ENCODE measurements around the gene ZNF488. TPM values are rescaled to one million over a fixed set of nuclear protein-coding genes. Genes with fewer than 3 reads are reported as not detected.

Gene ZNF488
- total RNA-seq, 1 donor from 2014 or later, result 4.9 TPM

GRCh38 chr10:47334466-47335295 is 49.4 kb downstream of the ZNF488 start:
- H3K9me3 Mint-ChIP-seq, result no peaks in the 10 kb centered on the region
- no peaks in the 10 kb centered on the region for H3K36me3 Mint-ChIP-seq
- peaks cover 12% of the 10 kb centered on the region for H3K27me3 Mint-ChIP-seq
- TF ChIP-seq, protein P1, sequence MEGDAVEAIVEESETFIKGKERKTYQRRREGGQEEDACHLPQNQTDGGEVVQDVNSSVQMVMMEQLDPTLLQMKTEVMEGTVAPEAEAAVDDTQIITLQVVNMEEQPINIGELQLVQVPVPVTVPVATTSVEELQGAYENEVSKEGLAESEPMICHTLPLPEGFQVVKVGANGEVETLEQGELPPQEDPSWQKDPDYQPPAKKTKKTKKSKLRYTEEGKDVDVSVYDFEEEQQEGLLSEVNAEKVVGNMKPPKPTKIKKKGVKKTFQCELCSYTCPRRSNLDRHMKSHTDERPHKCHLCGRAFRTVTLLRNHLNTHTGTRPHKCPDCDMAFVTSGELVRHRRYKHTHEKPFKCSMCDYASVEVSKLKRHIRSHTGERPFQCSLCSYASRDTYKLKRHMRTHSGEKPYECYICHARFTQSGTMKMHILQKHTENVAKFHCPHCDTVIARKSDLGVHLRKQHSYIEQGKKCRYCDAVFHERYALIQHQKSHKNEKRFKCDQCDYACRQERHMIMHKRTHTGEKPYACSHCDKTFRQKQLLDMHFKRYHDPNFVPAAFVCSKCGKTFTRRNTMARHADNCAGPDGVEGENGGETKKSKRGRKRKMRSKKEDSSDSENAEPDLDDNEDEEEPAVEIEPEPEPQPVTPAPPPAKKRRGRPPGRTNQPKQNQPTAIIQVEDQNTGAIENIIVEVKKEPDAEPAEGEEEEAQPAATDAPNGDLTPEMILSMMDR (conservative IDR thresholded peaks at IDR 0.05), result no peak
- H3K4me3 Mint-ChIP-seq, result no peak overlapping the region
- no peak for DNase-seq (ENCODE audit: extremely low spot score, unreplicated experiment)
- H3K4me1 Mint-ChIP-seq (ENCODE audit: unreplicated experiment), result peaks cover 4% of the 10 kb centered on the region
- no peak overlapping the region for H3K27ac Mint-ChIP-seq

- Mint-ChIP-seq H3K27me3 (peaks cover 12% of the 10 kb centered on the region), H3K4me1 (ENCODE audit: unreplicated experiment) (peaks cover 4% of the 10 kb centered on the region), H3K4me3 (no peak overlapping the region), H3K36me3 (no peaks in the 10 kb centered on the region), H3K27ac (no peak overlapping the region), H3K9me3 (no peaks in the 10 kb centered on the region)
- TF ChIP-seq, protein P1 (conservative IDR thresholded peaks at IDR 0.05), result no peak
- DNase-seq (ENCODE audit: extremely low spot score, unreplicated experiment), result no peak
Measured at GRCh38 chr10:47333532-47333931, 50.6 kb downstream of the ZNF488 start.

DNA sequence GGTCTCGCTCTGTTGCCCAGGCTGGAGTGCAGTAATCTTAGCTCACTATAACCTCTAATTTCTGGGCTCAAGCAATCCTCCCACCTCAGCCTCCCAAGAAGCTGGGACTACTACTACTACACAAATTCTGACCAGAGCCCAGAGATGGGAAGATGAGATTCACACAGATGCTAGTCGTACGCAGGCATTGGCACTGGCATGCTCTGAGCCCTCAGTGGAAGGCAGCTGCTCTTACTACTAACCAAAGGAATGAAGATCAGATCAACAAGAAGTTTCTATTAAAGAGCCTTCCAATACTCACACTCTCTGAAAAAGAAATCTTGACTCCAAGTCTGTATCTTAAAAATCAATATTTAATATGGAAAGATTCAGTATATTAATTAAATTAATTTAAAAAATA is 51.1 kb downstream of the ZNF488 start:
- Mint-ChIP-seq H3K27ac (no peak overlapping the region), H3K27me3 (peaks cover 12% of the 10 kb centered on the region), H3K4me1 (ENCODE audit: unreplicated experiment) (peaks cover 4% of the 10 kb centered on the region), H3K9me3 (no peaks in the 10 kb centered on the region), H3K4me3 (no peak overlapping the region), H3K36me3 (no peaks in the 10 kb centered on the region)
- DNase-seq (ENCODE audit: extremely low spot score, unreplicated experiment), result no peak
- TF ChIP-seq, protein P1 (conservative IDR thresholded peaks at IDR 0.05), result no peak

DNA sequence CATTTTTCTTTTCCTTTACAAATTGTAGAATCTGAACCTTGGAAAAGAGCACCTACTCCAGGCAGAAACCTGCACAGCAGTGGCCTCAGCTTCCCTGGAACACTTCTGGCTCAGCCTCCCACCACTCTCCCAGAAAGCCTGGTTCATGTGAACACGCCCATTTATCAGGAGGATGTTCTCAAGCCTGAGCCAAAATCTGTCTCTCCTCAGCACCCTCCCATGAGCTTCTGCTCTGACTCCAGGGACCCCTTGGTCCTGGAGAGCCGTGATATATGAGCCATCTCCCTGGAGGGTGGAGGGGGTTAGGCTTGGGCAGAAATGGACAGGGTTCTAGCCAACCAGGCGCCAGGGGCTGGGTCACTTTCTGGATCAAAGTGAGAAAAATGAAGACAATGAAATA is 51.7 kb downstream of the ZNF488 start:
- H3K4me1 Mint-ChIP-seq (ENCODE audit: unreplicated experiment), result peaks cover 4% of the 10 kb centered on the region

GRCh38 chr10:47331954-47332353 is 52.1 kb downstream of the ZNF488 start:
- Mint-ChIP-seq H3K27me3 (peaks cover 10% of the 10 kb centered on the region), H3K4me3 (no peak overlapping the region), H3K27ac (no peak overlapping the region), H3K4me1 (ENCODE audit: unreplicated experiment) (peaks cover 9% of the 10 kb centered on the region), H3K36me3 (no peaks in the 10 kb centered on the region), H3K9me3 (no peaks in the 10 kb centered on the region)
- no peak for DNase-seq (ENCODE audit: extremely low spot score, unreplicated experiment)
- TF ChIP-seq, protein P1 (conservative IDR thresholded peaks at IDR 0.05), result no peak

More for the DNA sequence above, 51.7 kb downstream of the ZNF488 start:
- DNase-seq (ENCODE audit: extremely low spot score, unreplicated experiment), result no peak
- Mint-ChIP-seq H3K36me3 (no peaks in the 10 kb centered on the region), H3K9me3 (no peaks in the 10 kb centered on the region), H3K27me3 (peaks cover 12% of the 10 kb centered on the region), H3K4me3 (no peak overlapping the region), H3K27ac (no peak overlapping the region)
- TF ChIP-seq, protein P1 (conservative IDR thresholded peaks at IDR 0.05), result no peak

Measured in type B pancreatic cell (in vitro differentiated cells).